OCI-LY7 (cell line): ENCODE measurements around the gene PRCD. TPM values are rescaled to one million over a fixed set of nuclear protein-coding genes. Genes with fewer than 3 reads are reported as not detected.
A peak's percentile ranks its signal among the peaks of the same experiment; 100 is the strongest.

Experiments
- BruUV-seq: library from RNA; stranded (reverse); fragments of 400-500 nt; replicated peaks from 2 replicates; lab custom pipeline; 2021; lab: Mats Ljungman, UMichigan
- CTCF ChIA-PET: fragments of 300-600 bp; sonication (Branson Sonifier 250); formaldehyde crosslinking; loops from one replicate; lab custom pipeline; 2022; ENCODE audit warnings: antibody characterized with exemption; ENCODE audit not compliant: unreplicated experiment; lab: Charles Lee
- POLR2A ChIA-PET: fragments of 300-600 bp; sonication (Branson Sonifier 250); formaldehyde crosslinking; loops from one replicate; lab custom pipeline; 2022; ENCODE audit warnings: antibody characterized with exemption; lab: Charles Lee
- DNase-seq: peaks from one replicate; pipeline ENCODE4 v3.0.0-alpha.2; 2015; ENCODE audit warnings: low spot score
- H2AFZ ChIP-seq: fragments of 200-600 bp; sonication (generic), shearing (Covaris generic); 2 replicates; pipeline ENCODE4 v1.6.1; 2014; ENCODE audit warnings: mild to moderate bottlenecking, antibody characterized with exemption, low read length, moderate library complexity
- H3K27ac ChIP-seq: fragments of 200-600 bp; sonication (generic); 2 replicates; pipeline ENCODE4 v1.5.1; 2014; ENCODE audit warnings: mixed run types, low read depth, mild to moderate bottlenecking, moderate library complexity, low read length, inconsistent platforms; ENCODE audit not compliant: poor library complexity, severe bottlenecking
- H3K36me3 ChIP-seq: fragments of 200-600 bp; sonication (generic); 2 replicates; pipeline ENCODE4 v1.6.1; 2014; ENCODE audit warnings: mild to moderate bottlenecking, antibody characterized with exemption, low read length, moderate library complexity, mixed read lengths; ENCODE audit not compliant: insufficient read depth
- H3K4me1 ChIP-seq: fragments of 200-600 bp; sonication (generic); 2 replicates; pipeline ENCODE4 v1.5.1; 2014; ENCODE audit warnings: mild to moderate bottlenecking, low read length; ENCODE audit not compliant: insufficient read depth, poor library complexity, severe bottlenecking
- H3K4me2 ChIP-seq: fragments of 200-600 bp; sonication (generic); 2 replicates; pipeline ENCODE4 v1.6.1; 2014; ENCODE audit warnings: mild to moderate bottlenecking, low read length
- H3K4me3 ChIP-seq: fragments of 200-600 bp; sonication (generic); 2 replicates; pipeline ENCODE4 v1.5.1; 2014; ENCODE audit warnings: mild to moderate bottlenecking, low read depth, low read length; ENCODE audit not compliant: poor library complexity, severe bottlenecking
- H3K79me2 ChIP-seq: fragments of 200-600 bp; sonication (generic); 2 replicates; pipeline ENCODE4 v1.6.1; 2016; ENCODE audit warnings: low read depth, mild to moderate bottlenecking, low read length, moderate library complexity, mixed read lengths; ENCODE audit not compliant: insufficient read depth
- H3K9me2 ChIP-seq: fragments of 200-600 bp; sonication (generic); 2 replicates; pipeline ENCODE4 v1.6.1; 2016; ENCODE audit warnings: mild to moderate bottlenecking, low read length, mixed read lengths; ENCODE audit not compliant: insufficient read depth
- H3K9me3 ChIP-seq: fragments of 200-600 bp; sonication (generic); 2 replicates; pipeline ENCODE4 v1.6.1; 2014; ENCODE audit warnings: mild to moderate bottlenecking, mixed run types, low read length, mixed read lengths
- H4K20me1 ChIP-seq: fragments of 200-600 bp; sonication (generic); 2 replicates; pipeline ENCODE4 v1.6.1; 2014; ENCODE audit warnings: mild to moderate bottlenecking, antibody characterized with exemption, low read length, moderate library complexity, mixed read lengths; ENCODE audit not compliant: insufficient read depth
- EZH2phosphoT487 ChIP-seq: fragments of 200-600 bp; sonication (generic); IDR thresholded peaks from 2 replicates; pipeline ENCODE4 v1.6.1; 2018; ENCODE audit warnings: low read depth, borderline replicate concordance, mild to moderate bottlenecking, mixed run types, antibody characterized with exemption, low read length, moderate library complexity, mixed read lengths
- intact Hi-C: fragments of 100-400 bp; cut with micrococcal nuclease; formaldehyde crosslinking; loops from one replicate; pipeline ENCODE4 v1.10.0; 2022; ENCODE audit not compliant: unreplicated experiment
- total RNA-seq, 2 experiments: library from RNA; depleted of rRNA in 1 of 2; stranded (reverse); fragments of >200 nt in 1 of 2; shearing (Covaris generic) in 1 of 2; gene quantifications; 2 replicates each; pipeline ENCODE4 v1.2.3, GENCODE V29; 2014 to 2022
- TF ChIP-seq, protein P1 (sequence below): fragments of 200-600 bp; sonication (generic); conservative IDR thresholded peaks from 2 replicates; pipeline ENCODE4 v1.5.1; 2014; ENCODE audit warnings: mild to moderate bottlenecking, antibody characterized with exemption, low read length, moderate library complexity, mixed read lengths

PRCD gene
- total RNA-seq, 2 experiments from 2014 or later = 5.7 to 15.9 TPM

GRCh38 chr17:76501018-76501826, 38.6 kb upstream of the PRCD start, which contains the start of gene RHBDF2:
Gene RHBDF2 (minus strand): TSS chr17:76501423. CDS start chr17:76481524, 19,899 bp downstream.
- intact Hi-C loops = loop anchor here (1.0 kb wide), 2 partner anchors 20 to 35 kb away; no protein-coding TSS in a partner anchor
- peak within 1 kb of the TSS; percentile 83 for H3K27ac ChIP-seq

DNA sequence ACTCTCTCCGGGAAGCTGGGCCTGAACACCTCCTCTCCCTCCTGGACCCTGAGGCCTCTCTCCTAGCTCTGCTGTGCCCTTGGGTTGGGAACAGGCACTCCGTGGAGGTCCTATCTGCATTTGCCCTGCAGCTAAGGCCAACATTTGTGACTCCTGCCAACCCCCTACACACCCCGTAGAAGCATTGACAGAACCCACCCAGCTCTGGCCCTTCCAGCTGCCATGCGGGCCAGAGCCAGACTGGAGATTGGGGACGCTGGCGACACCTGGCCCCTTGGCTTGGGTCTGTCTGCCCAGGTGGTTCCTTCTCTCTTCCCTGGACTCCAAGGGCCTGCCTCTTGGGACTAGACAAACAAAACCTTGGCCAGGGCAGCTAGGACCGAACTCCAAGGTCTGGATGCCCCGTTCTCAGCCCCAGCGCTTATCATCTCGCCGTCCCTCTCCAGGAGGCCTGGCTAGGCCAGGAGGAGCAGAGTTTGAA, 38.0 kb upstream of the PRCD start:
- no peak for DNase-seq
- Histone ChIP-seq H3K9me2 (no peaks in the 10 kb centered on the region), H3K9me3 (no peaks in the 10 kb centered on the region), H3K36me3 (peaks cover 9% of the 10 kb centered on the region; the same call in 1 of the 2 replicates), H3K79me2 (peaks cover 40% of the 10 kb centered on the region), H4K20me1 (no peaks in the 10 kb centered on the region), H3K27ac (peak overlapping the region; percentile 65), H2AFZ (no peak overlapping the region; the same call in 1 of the 2 replicates), H3K4me1 (peaks cover 77% of the 10 kb centered on the region), H3K4me3 (peak overlapping the region; percentile 96), H3K4me2 (peak overlapping the region; percentile 74)
- ChIA-PET CTCF (interaction anchor here (0.6 to 3.1 kb wide), 7 partner anchors 9 to 85 kb away, joined by 3 to 28 read pairs (median 4); partner anchors contain the start of genes AANAT and UBE2O), POLR2A (interaction anchor here (0.8 to 8.2 kb wide), 10 partner anchors 9 to 149 kb away, joined by 3 to 57 read pairs (median 6); partner anchors contain the start of gene PRPSAP1)
- TF ChIP-seq, protein P1, sequence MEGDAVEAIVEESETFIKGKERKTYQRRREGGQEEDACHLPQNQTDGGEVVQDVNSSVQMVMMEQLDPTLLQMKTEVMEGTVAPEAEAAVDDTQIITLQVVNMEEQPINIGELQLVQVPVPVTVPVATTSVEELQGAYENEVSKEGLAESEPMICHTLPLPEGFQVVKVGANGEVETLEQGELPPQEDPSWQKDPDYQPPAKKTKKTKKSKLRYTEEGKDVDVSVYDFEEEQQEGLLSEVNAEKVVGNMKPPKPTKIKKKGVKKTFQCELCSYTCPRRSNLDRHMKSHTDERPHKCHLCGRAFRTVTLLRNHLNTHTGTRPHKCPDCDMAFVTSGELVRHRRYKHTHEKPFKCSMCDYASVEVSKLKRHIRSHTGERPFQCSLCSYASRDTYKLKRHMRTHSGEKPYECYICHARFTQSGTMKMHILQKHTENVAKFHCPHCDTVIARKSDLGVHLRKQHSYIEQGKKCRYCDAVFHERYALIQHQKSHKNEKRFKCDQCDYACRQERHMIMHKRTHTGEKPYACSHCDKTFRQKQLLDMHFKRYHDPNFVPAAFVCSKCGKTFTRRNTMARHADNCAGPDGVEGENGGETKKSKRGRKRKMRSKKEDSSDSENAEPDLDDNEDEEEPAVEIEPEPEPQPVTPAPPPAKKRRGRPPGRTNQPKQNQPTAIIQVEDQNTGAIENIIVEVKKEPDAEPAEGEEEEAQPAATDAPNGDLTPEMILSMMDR = no peak
- TF ChIP-seq EZH2phosphoT487 = no peak
- no TSS peak for BruUV-seq
- intact Hi-C loops = loop anchor here (1.0 kb wide), 2 partner anchors 21 to 36 kb away; no protein-coding TSS in a partner anchor

More at GRCh38 chr17:76501018-76501826, 38.6 kb upstream of the PRCD start, which contains the start of gene RHBDF2:
- H3K4me1 ChIP-seq = peaks cover 77% of the 10 kb centered on the region
- H3K79me2 ChIP-seq = peaks cover 46% of the 10 kb centered on the region
- no peaks in the 10 kb centered on the region for H3K9me2 ChIP-seq
- CTCF ChIA-PET = interaction anchor here (0.6 to 3.1 kb wide), 5 partner anchors 8 to 84 kb away, joined by 3 to 28 read pairs (median 10); partner anchors contain the start of gene AANAT
- no peak for TF ChIP-seq EZH2phosphoT487
- TF ChIP-seq, protein P1 = no peak
- TSS peak; percentile 41 for BruUV-seq
- peak within 1 kb of the TSS; percentile 98 for H3K4me2 ChIP-seq
- POLR2A ChIA-PET = interaction anchor here (0.6 to 8.2 kb wide), 11 partner anchors 8 to 148 kb away, joined by 3 to 57 read pairs (median 7); partner anchors contain the start of gene PRPSAP1
- H4K20me1 ChIP-seq = no peaks in the 10 kb centered on the region
- no peaks in the 10 kb centered on the region for H3K9me3 ChIP-seq
- DNase-seq = peak; percentile 94
- H2AFZ ChIP-seq = peak within 1 kb of the TSS; percentile 72; the same call in 1 of the 2 replicates
- H3K4me3 ChIP-seq = peak within 1 kb of the TSS; percentile 96
- H3K36me3 ChIP-seq = peaks cover 12% of the 10 kb centered on the region; the same call in 1 of the 2 replicates
